Central memory CD8-positive, alpha-beta T cell (primary cell): ENCODE data around the gene TRIM51.

Experiments used
- ATAC-seq: fragments of 150-1000 bp; cut with Tn5 transposase; replicated peaks from 2 replicates; pipeline ENCODE4 v1.10.0; 2022; ENCODE audit warnings: mild to moderate bottlenecking, moderate FRiP score, moderate number of reproducible peaks; ENCODE audit not compliant: poor library complexity, severe bottlenecking; ENCODE audit errors: extremely low read depth
- DNase-seq, 2 donors: peaks; one replicate each; pipeline ENCODE4 v3.0.0; 2021; ENCODE audit warnings: low spot score in 2 of 2
- H3K27ac Mint-ChIP-seq: one replicate; pipeline ENCODE4 v1.8.0; 2022; ENCODE audit warnings: low read depth, mild to moderate bottlenecking, moderate library complexity, mixed read lengths
- H3K27me3 Mint-ChIP-seq: one replicate; pipeline ENCODE4 v1.8.0; 2022; ENCODE audit warnings: mixed read lengths
- H3K36me3 Mint-ChIP-seq: one replicate; pipeline ENCODE4 v1.8.0; 2022; ENCODE audit warnings: mild to moderate bottlenecking, moderate library complexity, mixed read lengths; ENCODE audit not compliant: insufficient read depth
- H3K4me1 Mint-ChIP-seq: one replicate; pipeline ENCODE4 v1.8.0; 2022; ENCODE audit warnings: mixed read lengths
- H3K4me3 Mint-ChIP-seq: one replicate; pipeline ENCODE4 v1.8.0; 2022; ENCODE audit warnings: mild to moderate bottlenecking, moderate library complexity, mixed read lengths
- H3K9me3 Mint-ChIP-seq: one replicate; pipeline ENCODE4 v1.8.0; 2022; ENCODE audit warnings: mixed read lengths

TRIM51 gene

GRCh38 chr11:55914482-55914881 lies 31.4 kb downstream of the TRIM51 start, which contains the start of gene OR5W2:
OR5W2 (minus strand) TSS chr11:55914582; CDS start chr11:55914582, 0 bp downstream.
- DNase-seq (no peak), ATAC-seq (no peak)
- Mint-ChIP-seq H3K4me3 (no peak within 1 kb of the TSS), H3K27ac (no peak within 1 kb of the TSS), H3K9me3 (peaks cover 8% of the 10 kb centered on the region), H3K4me1 (no peaks in the 10 kb centered on the region), H3K36me3 (no peaks in the 10 kb centered on the region), H3K27me3 (no peaks in the 10 kb centered on the region)

DNA sequence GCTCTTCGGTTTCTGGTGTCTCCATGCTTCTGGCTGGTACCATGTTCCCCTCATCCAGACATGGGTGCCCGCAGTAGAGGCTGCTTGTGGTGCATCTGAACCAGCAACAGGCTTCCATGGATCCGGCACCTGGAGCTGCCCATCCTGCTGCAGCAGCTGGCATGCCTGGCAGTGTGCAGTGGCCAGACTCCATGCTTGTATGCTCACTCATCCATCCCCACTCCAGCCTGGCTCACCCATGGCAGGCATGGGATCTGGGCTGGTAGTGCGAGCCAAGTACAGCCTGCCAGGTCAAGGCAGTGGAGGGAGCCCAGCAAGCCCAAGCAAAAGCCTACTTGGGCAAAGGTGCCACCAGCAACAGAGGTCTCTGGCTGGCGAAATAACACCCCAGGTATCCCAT lies 37.4 kb downstream of the TRIM51 start:
- Mint-ChIP-seq H3K27ac (no peak overlapping the region), H3K4me1 (no peaks in the 10 kb centered on the region), H3K36me3 (no peaks in the 10 kb centered on the region), H3K9me3 (peaks cover 19% of the 10 kb centered on the region), H3K4me3 (no peak overlapping the region), H3K27me3 (no peaks in the 10 kb centered on the region)
- no peak for ATAC-seq
- no peak for DNase-seq

DNA sequence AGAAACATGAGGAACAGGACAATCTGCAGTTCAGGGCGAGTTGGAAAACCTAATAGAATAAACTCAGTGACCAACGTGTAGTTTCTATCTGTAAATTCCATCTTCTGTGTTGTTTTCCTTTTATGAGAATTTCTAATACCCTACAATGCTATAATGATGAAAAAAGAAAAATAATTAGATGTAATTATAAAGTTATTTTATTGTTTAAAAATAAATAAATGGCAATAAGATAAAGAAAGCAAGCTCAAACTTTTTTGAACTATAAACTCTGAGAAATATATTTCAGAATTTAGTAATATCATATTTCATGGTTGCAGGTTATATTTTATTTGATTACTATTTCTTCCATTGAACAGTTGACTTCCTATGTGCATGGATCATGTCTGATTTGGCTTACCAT lies 53.2 kb downstream of the TRIM51 start, which contains the start of gene OR5I1:
TSS of gene OR5I1 (minus strand) at position 101 of the 400 bp plus-strand sequence. CDS start at position 101, 0 bp downstream.
- DNase-seq (no peak), ATAC-seq (no peak)
- Mint-ChIP-seq H3K36me3 (no peaks in the 10 kb centered on the region), H3K27me3 (no peaks in the 10 kb centered on the region), H3K4me1 (no peaks in the 10 kb centered on the region), H3K9me3 (peaks cover 6% of the 10 kb centered on the region), H3K4me3 (no peak within 1 kb of the TSS), H3K27ac (no peak within 1 kb of the TSS)
